WTC11 (cell line): ENCODE data around the gene ZMAT2. TPM values are rescaled to one million over a fixed set of nuclear protein-coding genes. Genes with fewer than 3 reads are reported as not detected.

Source experiments
- ATAC-seq: fragments of 200-7000 bp; cut with Tn5 transposase; 2 replicates; pipeline ENCODE4 v1.10.0; 2021; ENCODE audit warnings: mild to moderate bottlenecking, moderate library complexity
- CTCF ChIA-PET: fragments of 300-600 bp; sonication (Branson Sonifier 250); formaldehyde crosslinking; loops from one replicate; lab custom pipeline; 2021; ENCODE audit warnings: antibody characterized with exemption; lab: Charles Lee
- POLR2A ChIA-PET: fragments of 350-600 bp; sonication (Branson Sonifier 250); formaldehyde crosslinking; loops from one replicate; lab custom pipeline; 2021; ENCODE audit warnings: antibody characterized with exemption; lab: Charles Lee
- DNase-seq: peaks from one replicate; pipeline ENCODE4 v3.0.0; 2021; ENCODE audit warnings: low spot score
- H3K27ac Mint-ChIP-seq: 2 replicates; pipeline ENCODE4 v1.8.0; 2021; ENCODE audit warnings: mixed read lengths
- H3K27me3 Mint-ChIP-seq: 2 replicates; pipeline ENCODE4 v1.8.0; 2021; ENCODE audit warnings: low read depth, mild to moderate bottlenecking, moderate library complexity, mixed read lengths
- H3K36me3 Mint-ChIP-seq: 2 replicates; pipeline ENCODE4 v1.8.0; 2021; ENCODE audit warnings: mixed read lengths
- H3K4me1 Mint-ChIP-seq: 2 replicates; pipeline ENCODE4 v1.8.0; 2022; ENCODE audit warnings: mixed read lengths
- H3K4me3 Mint-ChIP-seq: 2 replicates; pipeline ENCODE4 v1.8.0; 2021; ENCODE audit warnings: mild to moderate bottlenecking, moderate library complexity, mixed read lengths
- H3K9me3 Mint-ChIP-seq: 2 replicates; pipeline ENCODE4 v1.8.0; 2021; ENCODE audit warnings: mixed read lengths
- FOXJ3 ChIP-seq: sonication (generic); formaldehyde crosslinking; IDR thresholded peaks from 2 replicates; pipeline ENCODE4 v1.9.0; 2021; ENCODE audit warnings: missing genetic modification reagents, mild to moderate bottlenecking, borderline replicate concordance
- RORB ChIP-seq: fragments of 250-450 bp; sonication (Bioruptor Pico); IDR thresholded peaks from 2 replicates; pipeline ENCODE4 v1.9.0; 2021; ENCODE audit warnings: mild to moderate bottlenecking
- SMAD3 ChIP-seq: sonication (generic); formaldehyde crosslinking; IDR thresholded peaks from 2 replicates; pipeline ENCODE4 v1.8.0; 2022; ENCODE audit warnings: missing genetic modification reagents, mild to moderate bottlenecking, borderline replicate concordance
- TEAD1 ChIP-seq: sonication (generic); formaldehyde crosslinking; IDR thresholded peaks from 2 replicates; pipeline ENCODE4 v1.8.0; 2022; ENCODE audit warnings: mild to moderate bottlenecking, missing genetic modification reagents
- TEAD4 ChIP-seq: sonication (generic); formaldehyde crosslinking; IDR thresholded peaks from 2 replicates; pipeline ENCODE4 v1.8.0; 2022; ENCODE audit warnings: mild to moderate bottlenecking, missing genetic modification reagents
- USF2 ChIP-seq: sonication (generic); formaldehyde crosslinking; IDR thresholded peaks from 2 replicates; pipeline ENCODE4 v1.8.1; 2023; ENCODE audit warnings: mild to moderate bottlenecking, missing genetic modification reagents, moderate library complexity
- ZMAT4 ChIP-seq: fragments of 250-450 bp; sonication (Bioruptor Pico); IDR thresholded peaks from 2 replicates; pipeline ENCODE4 v1.9.0; 2021; ENCODE audit warnings: mild to moderate bottlenecking
- ZNF532 ChIP-seq: fragments of 250-450 bp; sonication (Bioruptor Pico); IDR thresholded peaks from 2 replicates; pipeline ENCODE4 v1.9.0; 2021; ENCODE audit warnings: mild to moderate bottlenecking, borderline replicate concordance
- total RNA-seq: library from RNA; stranded (reverse); gene quantifications from 3 replicates; pipeline ENCODE4 v1.2.3, GENCODE V29; 2021

The ZMAT2 gene
- total RNA-seq, 1 experiment from 2014 or later = 57.2 TPM

GRCh38 chr5:140753561-140753960 is 53.3 kb downstream of the ZMAT2 start:
- Mint-ChIP-seq H3K4me1 (no peaks in the 10 kb centered on the region), H3K4me3 (no peak overlapping the region), H3K9me3 (peaks cover 86% of the 10 kb centered on the region), H3K27me3 (peaks cover 48% of the 10 kb centered on the region), H3K36me3 (peaks cover 12% of the 10 kb centered on the region), H3K27ac (no peak overlapping the region)
- POLR2A ChIA-PET = no interaction called here
- CTCF ChIA-PET = no interaction called here
- no peak for TF ChIP-seq RORB (CRISPR knock-in tag)
- TF ChIP-seq ZNF532 (CRISPR knock-in tag) = no peak
- no peak for TF ChIP-seq FOXJ3 (CRISPR knock-in tag)
- TF ChIP-seq TEAD4 (CRISPR knock-in tag) = no peak
- no peak for TF ChIP-seq TEAD1 (CRISPR knock-in tag)
- no peak for TF ChIP-seq ZMAT4 (CRISPR knock-in tag)
- no peak for TF ChIP-seq SMAD3 (CRISPR knock-in tag)
- no peak for TF ChIP-seq USF2 (CRISPR knock-in tag)
- ATAC-seq = no peak
- DNase-seq = no peak

Other genes starting within 250 kb of the ZMAT2 start
- 8.4 to 9.8 TPM (median 8.8 TPM) in 3 replicates for gene EIF4EBP3, start 152.8 kb upstream of the ZMAT2 start, total RNA-seq
- 34.5 to 37.8 TPM (median 34.6 TPM) in 3 replicates for gene SRA1, start 143.0 kb upstream of the ZMAT2 start, total RNA-seq
- gene APBB3, start 135.8 kb upstream of the ZMAT2 start, total RNA-seq = 23.7 to 25.9 TPM (median 25.2 TPM) in 3 replicates
- 74.7 to 75.7 TPM (median 74.8 TPM) in 3 replicates for gene SLC35A4, start 135.6 kb upstream of the ZMAT2 start, total RNA-seq
- 0.27 to 0.63 TPM (median 0.53 TPM) in 3 replicates for gene CD14, start 67.3 kb upstream of the ZMAT2 start, total RNA-seq
- 28.7 to 32.6 TPM (median 32.2 TPM) in 3 replicates for gene TMCO6, start 61.0 kb upstream of the ZMAT2 start, total RNA-seq
- 74.8 to 81.5 TPM (median 77.7 TPM) in 3 replicates for gene NDUFA2, start 52.8 kb upstream of the ZMAT2 start, total RNA-seq
- gene IK, start 52.6 kb upstream of the ZMAT2 start, total RNA-seq = 58.5 to 69.2 TPM (median 64.5 TPM) in 3 replicates
- 22.1 to 25.3 TPM (median 23.5 TPM) in 3 replicates for gene WDR55, start 35.5 kb upstream of the ZMAT2 start, total RNA-seq
- 2.1 to 3.3 TPM (median 2.9 TPM) in 3 replicates for gene DND1, start 26.9 kb upstream of the ZMAT2 start, total RNA-seq
- gene HARS1, start 9.1 kb upstream of the ZMAT2 start, total RNA-seq = 51.9 to 55.6 TPM (median 52.5 TPM) in 3 replicates
- 26.8 to 28.9 TPM (median 27.7 TPM) in 3 replicates for gene HARS2, start 9.0 kb upstream of the ZMAT2 start, total RNA-seq
- gene PCDHA1, start 85.7 kb downstream of the ZMAT2 start, total RNA-seq = 2.2 to 2.7 TPM (median 2.4 TPM) in 3 replicates
- 2.0 to 2.4 TPM (median 2.1 TPM) in 3 replicates for gene PCDHA2, start 94.4 kb downstream of the ZMAT2 start, total RNA-seq
- 3.3 to 3.4 TPM (median 3.3 TPM) in 3 replicates for gene PCDHA3, start 100.6 kb downstream of the ZMAT2 start, total RNA-seq
- gene PCDHA4, start 106.6 kb downstream of the ZMAT2 start, total RNA-seq = 5.4 to 6.3 TPM (median 5.6 TPM) in 3 replicates
- gene PCDHA5, start 121.2 kb downstream of the ZMAT2 start, total RNA-seq = 0.85 to 0.94 TPM (median 0.90 TPM) in 3 replicates
- gene PCDHA6, start 127.5 kb downstream of the ZMAT2 start, total RNA-seq = 2.0 to 2.4 TPM (median 2.4 TPM) in 3 replicates
- gene PCDHA7, start 133.8 kb downstream of the ZMAT2 start, total RNA-seq = 2.3 to 2.7 TPM (median 2.4 TPM) in 3 replicates
- 0.85 to 1.3 TPM (median 1.3 TPM) in 3 replicates for gene PCDHA8, start 140.7 kb downstream of the ZMAT2 start, total RNA-seq
- 1.1 to 1.5 TPM (median 1.4 TPM) in 3 replicates for gene PCDHA9, start 147.9 kb downstream of the ZMAT2 start, total RNA-seq
- gene PCDHA10, start 155.4 kb downstream of the ZMAT2 start, total RNA-seq = 10.8 to 12.0 TPM (median 11.6 TPM) in 3 replicates
- 5.8 to 8.7 TPM (median 7.9 TPM) in 3 replicates for gene PCDHA11, start 168.5 kb downstream of the ZMAT2 start, total RNA-seq
- gene PCDHA12, start 174.9 kb downstream of the ZMAT2 start, total RNA-seq = 9.6 to 10.7 TPM (median 10.1 TPM) in 3 replicates
- 2.4 to 3.8 TPM (median 3.0 TPM) in 3 replicates for gene PCDHA13, start 181.7 kb downstream of the ZMAT2 start, total RNA-seq
- 8.2 to 8.6 TPM (median 8.4 TPM) in 3 replicates for gene PCDHAC1, start 225.9 kb downstream of the ZMAT2 start, total RNA-seq